Stimulated activated naive CD8-positive, alpha-beta T cell treated with anti-CD3 and anti-CD28 coated beads, Interleukin-15, Interleukin-2, amounts not matched to agents 100 ng/mL and 50 ng/mL, for 24 hours (primary cell): ENCODE data around the gene GLS.
A peak's percentile ranks its signal among the peaks of the same experiment; 100 is the strongest.
"Not testable (repeated sequence)": the region's sequence is repeated elsewhere in the genome, so short reads cannot be mapped to it uniquely, and the experiment has no call there.

Experiments
- H3K27ac Mint-ChIP-seq: one replicate; pipeline ENCODE4 v1.8.0; 2021; ENCODE audit warnings: mild to moderate bottlenecking, mixed read lengths
- H3K27me3 Mint-ChIP-seq: one replicate; pipeline ENCODE4 v1.8.0; 2021; ENCODE audit warnings: mixed read lengths
- H3K36me3 Mint-ChIP-seq: one replicate; pipeline ENCODE4 v1.8.0; 2021; ENCODE audit warnings: low read depth, mixed read lengths
- H3K4me1 Mint-ChIP-seq: one replicate; pipeline ENCODE4 v1.8.0; 2021; ENCODE audit warnings: low read depth, mixed read lengths
- H3K4me3 Mint-ChIP-seq: one replicate; pipeline ENCODE4 v1.8.0; 2021; ENCODE audit warnings: mild to moderate bottlenecking, mixed read lengths
- H3K9me3 Mint-ChIP-seq: one replicate; pipeline ENCODE4 v1.8.0; 2021; ENCODE audit warnings: mixed read lengths

The GLS gene

GRCh38 chr2:190867212-190867611 is 13.4 kb upstream of the GLS start:
- no peak overlapping the region for H3K27ac Mint-ChIP-seq
- peaks cover 19% of the 10 kb centered on the region for H3K4me1 Mint-ChIP-seq
- H3K27me3 Mint-ChIP-seq: no peaks in the 10 kb centered on the region
- H3K36me3 Mint-ChIP-seq: peaks cover 12% of the 10 kb centered on the region
- peaks cover 4% of the 10 kb centered on the region for H3K9me3 Mint-ChIP-seq
- no peak overlapping the region for H3K4me3 Mint-ChIP-seq

- H3K27me3 Mint-ChIP-seq: no peaks in the 10 kb centered on the region
- H3K4me1 Mint-ChIP-seq: peaks cover 13% of the 10 kb centered on the region
- peaks cover 6% of the 10 kb centered on the region for H3K36me3 Mint-ChIP-seq
- H3K4me3 Mint-ChIP-seq: no peak overlapping the region
- no peaks in the 10 kb centered on the region for H3K9me3 Mint-ChIP-seq
- H3K27ac Mint-ChIP-seq: no peak overlapping the region
Observed at GRCh38 chr2:190867832-190868231, 12.8 kb upstream of the GLS start.

GRCh38 chr2:190869721-190870120 is 10.9 kb upstream of the GLS start:
- H3K27me3 Mint-ChIP-seq: no peaks in the 10 kb centered on the region
- H3K4me3 Mint-ChIP-seq: no peak overlapping the region
- H3K36me3 Mint-ChIP-seq: no peaks in the 10 kb centered on the region
- H3K27ac Mint-ChIP-seq: no peak overlapping the region
- H3K9me3 Mint-ChIP-seq: no peaks in the 10 kb centered on the region
- H3K4me1 Mint-ChIP-seq: no peaks in the 10 kb centered on the region

GRCh38 chr2:190873451-190873850 is 7.2 kb upstream of the GLS start:
- not testable (repeated sequence) for H3K27ac Mint-ChIP-seq, H3K4me3 Mint-ChIP-seq, H3K27me3 Mint-ChIP-seq, H3K9me3 Mint-ChIP-seq, H3K36me3 Mint-ChIP-seq
- peaks cover 23% of the 10 kb centered on the region for H3K4me1 Mint-ChIP-seq

- Mint-ChIP-seq H3K27me3 (no peaks in the 10 kb centered on the region), H3K4me3 (peak overlapping the region; percentile 55), H3K4me1 (peaks cover 35% of the 10 kb centered on the region), H3K27ac (peak overlapping the region; percentile 50), H3K36me3 (no peaks in the 10 kb centered on the region), H3K9me3 (no peaks in the 10 kb centered on the region)
Observed at GRCh38 chr2:190875891-190876290, 4.7 kb upstream of the GLS start.

- Mint-ChIP-seq H3K4me3 (no peak overlapping the region), H3K27me3 (no peaks in the 10 kb centered on the region), H3K4me1 (peaks cover 35% of the 10 kb centered on the region), H3K9me3 (no peaks in the 10 kb centered on the region), H3K36me3 (peaks cover under 1% of the 10 kb centered on the region), H3K27ac (no peak overlapping the region)
Observed at GRCh38 chr2:190876631-190877030, 4.0 kb upstream of the GLS start.

- peaks cover 7% of the 10 kb centered on the region for H3K36me3 Mint-ChIP-seq
- no peaks in the 10 kb centered on the region for H3K27me3 Mint-ChIP-seq
- no peak overlapping the region for H3K27ac Mint-ChIP-seq
- H3K9me3 Mint-ChIP-seq: no peaks in the 10 kb centered on the region
- peaks cover 39% of the 10 kb centered on the region for H3K4me1 Mint-ChIP-seq
- H3K4me3 Mint-ChIP-seq: no peak overlapping the region
Observed at GRCh38 chr2:190877436-190877835, 3.2 kb upstream of the GLS start.

- Mint-ChIP-seq H3K4me3 (peak overlapping the region; percentile 95), H3K4me1 (peaks cover 51% of the 10 kb centered on the region), H3K27ac (peak overlapping the region; percentile 99), H3K9me3 (no peaks in the 10 kb centered on the region), H3K36me3 (peaks cover 30% of the 10 kb centered on the region), H3K27me3 (no peaks in the 10 kb centered on the region)
Observed at GRCh38 chr2:190879474-190880377, 895 bp upstream of the GLS start.

- peaks cover 54% of the 10 kb centered on the region for H3K4me1 Mint-ChIP-seq
- H3K36me3 Mint-ChIP-seq: peaks cover 41% of the 10 kb centered on the region
- peak overlapping the region; percentile 95 for H3K4me3 Mint-ChIP-seq
- no peaks in the 10 kb centered on the region for H3K9me3 Mint-ChIP-seq
- no peaks in the 10 kb centered on the region for H3K27me3 Mint-ChIP-seq
- H3K27ac Mint-ChIP-seq: peak overlapping the region; percentile 99
Observed at GRCh38 chr2:190881084-190881597, 520 bp downstream of the GLS start.

- H3K4me1 Mint-ChIP-seq: peaks cover 54% of the 10 kb centered on the region
- H3K27me3 Mint-ChIP-seq: no peaks in the 10 kb centered on the region
- peak overlapping the region; percentile 99 for H3K27ac Mint-ChIP-seq
- peak overlapping the region; percentile 95 for H3K4me3 Mint-ChIP-seq
- H3K9me3 Mint-ChIP-seq: no peaks in the 10 kb centered on the region
- peaks cover 41% of the 10 kb centered on the region for H3K36me3 Mint-ChIP-seq
Observed at GRCh38 chr2:190881598-190882410, 1.2 kb downstream of the GLS start.

- Mint-ChIP-seq H3K36me3 (peaks cover 42% of the 10 kb centered on the region), H3K4me3 (peak overlapping the region; percentile 95), H3K27ac (peak overlapping the region; percentile 99), H3K9me3 (no peaks in the 10 kb centered on the region), H3K4me1 (peaks cover 59% of the 10 kb centered on the region), H3K27me3 (no peaks in the 10 kb centered on the region)
Observed at GRCh38 chr2:190882411-190882766, 1.8 kb downstream of the GLS start.

GRCh38 chr2:190882856-190883582 is 2.4 kb downstream of the GLS start:
- Mint-ChIP-seq H3K27me3 (no peaks in the 10 kb centered on the region), H3K36me3 (peaks cover 48% of the 10 kb centered on the region), H3K27ac (peak overlapping the region; percentile 99), H3K4me1 (peaks cover 62% of the 10 kb centered on the region), H3K9me3 (no peaks in the 10 kb centered on the region), H3K4me3 (peak overlapping the region; percentile 95)

GRCh38 chr2:190885844-190886243 is 5.2 kb downstream of the GLS start:
- Mint-ChIP-seq H3K4me1 (peaks cover 75% of the 10 kb centered on the region), H3K4me3 (peak overlapping the region; percentile 95), H3K27ac (peak overlapping the region; percentile 61), H3K36me3 (peaks cover 70% of the 10 kb centered on the region)
- not testable (repeated sequence) for H3K9me3 Mint-ChIP-seq, H3K27me3 Mint-ChIP-seq

- Mint-ChIP-seq H3K27me3 (no peaks in the 10 kb centered on the region), H3K4me1 (peaks cover 82% of the 10 kb centered on the region), H3K36me3 (peaks cover 75% of the 10 kb centered on the region), H3K9me3 (no peaks in the 10 kb centered on the region), H3K27ac (no peak overlapping the region), H3K4me3 (no peak overlapping the region)
Observed at GRCh38 chr2:190887089-190887488, 6.5 kb downstream of the GLS start.
